ENCODE data around the gene CALML3.

Gene CALML3

GRCh38 chr10:5510281-5511072, 14.3 kb upstream of the CALML3 start:
- Histone ChIP-seq H3K9ac (ENCODE audit: low read length) (no peak overlapping the region), H3K4me3 (ENCODE audit: low read length) (no peak overlapping the region), H3K27ac (ENCODE audit: low read length) (no peak overlapping the region), H3K9me3 (ENCODE audit: control insufficient read depth, low read depth, low read length) (no peaks in the 10 kb centered on the region), H3K4me1 (ENCODE audit: control insufficient read depth, low read depth, low read length) (no peaks in the 10 kb centered on the region), H3K27me3 (ENCODE audit: control insufficient read depth, insufficient read depth, low read length) (no peaks in the 10 kb centered on the region), H3K36me3 (ENCODE audit: control insufficient read depth, low read depth, low read length) (no peaks in the 10 kb centered on the region)

- H3K27me3 ChIP-seq (ENCODE audit: control insufficient read depth, insufficient read depth, low read length): no peaks in the 10 kb centered on the region
- H3K9me3 ChIP-seq (ENCODE audit: control insufficient read depth, low read depth, low read length): no peaks in the 10 kb centered on the region
- H3K4me3 ChIP-seq (ENCODE audit: low read length): no peak overlapping the region
- no peak overlapping the region for H3K27ac ChIP-seq (ENCODE audit: low read length)
- H3K9ac ChIP-seq (ENCODE audit: low read length): no peak overlapping the region
- no peaks in the 10 kb centered on the region for H3K4me1 ChIP-seq (ENCODE audit: control insufficient read depth, low read depth, low read length)
- H3K36me3 ChIP-seq (ENCODE audit: control insufficient read depth, low read depth, low read length): no peaks in the 10 kb centered on the region
Observed at GRCh38 chr10:5511231-5511884, 13.4 kb upstream of the CALML3 start.

GRCh38 chr10:5511885-5512280, 12.9 kb upstream of the CALML3 start:
- H3K36me3 ChIP-seq (ENCODE audit: control insufficient read depth, low read depth, low read length): no peaks in the 10 kb centered on the region
- H3K4me3 ChIP-seq (ENCODE audit: low read length): no peak overlapping the region
- no peak overlapping the region for H3K9ac ChIP-seq (ENCODE audit: low read length)
- no peaks in the 10 kb centered on the region for H3K27me3 ChIP-seq (ENCODE audit: control insufficient read depth, insufficient read depth, low read length)
- no peaks in the 10 kb centered on the region for H3K9me3 ChIP-seq (ENCODE audit: control insufficient read depth, low read depth, low read length)
- H3K4me1 ChIP-seq (ENCODE audit: control insufficient read depth, low read depth, low read length): no peaks in the 10 kb centered on the region
- H3K27ac ChIP-seq (ENCODE audit: low read length): no peak overlapping the region

- H3K27ac ChIP-seq (ENCODE audit: low read length): no peak overlapping the region
- H3K4me1 ChIP-seq (ENCODE audit: control insufficient read depth, low read depth, low read length): no peaks in the 10 kb centered on the region
- H3K9ac ChIP-seq (ENCODE audit: low read length): no peak overlapping the region
- no peaks in the 10 kb centered on the region for H3K27me3 ChIP-seq (ENCODE audit: control insufficient read depth, insufficient read depth, low read length)
- no peaks in the 10 kb centered on the region for H3K9me3 ChIP-seq (ENCODE audit: control insufficient read depth, low read depth, low read length)
- no peaks in the 10 kb centered on the region for H3K36me3 ChIP-seq (ENCODE audit: control insufficient read depth, low read depth, low read length)
- H3K4me3 ChIP-seq (ENCODE audit: low read length): no peak overlapping the region
Observed at GRCh38 chr10:5512331-5512730, 12.4 kb upstream of the CALML3 start.

GRCh38 chr10:5512881-5513612, 11.7 kb upstream of the CALML3 start:
- H3K4me3 ChIP-seq (ENCODE audit: low read length): no peak overlapping the region
- H3K9me3 ChIP-seq (ENCODE audit: control insufficient read depth, low read depth, low read length): no peaks in the 10 kb centered on the region
- no peaks in the 10 kb centered on the region for H3K36me3 ChIP-seq (ENCODE audit: control insufficient read depth, low read depth, low read length)
- no peaks in the 10 kb centered on the region for H3K4me1 ChIP-seq (ENCODE audit: control insufficient read depth, low read depth, low read length)
- H3K9ac ChIP-seq (ENCODE audit: low read length): no peak overlapping the region
- H3K27ac ChIP-seq (ENCODE audit: low read length): no peak overlapping the region
- H3K27me3 ChIP-seq (ENCODE audit: control insufficient read depth, insufficient read depth, low read length): no peaks in the 10 kb centered on the region

GRCh38 chr10:5514226-5514850, 10.4 kb upstream of the CALML3 start:
- no peaks in the 10 kb centered on the region for H3K4me1 ChIP-seq (ENCODE audit: control insufficient read depth, low read depth, low read length)
- no peaks in the 10 kb centered on the region for H3K36me3 ChIP-seq (ENCODE audit: control insufficient read depth, low read depth, low read length)
- no peaks in the 10 kb centered on the region for H3K27me3 ChIP-seq (ENCODE audit: control insufficient read depth, insufficient read depth, low read length)
- no peak overlapping the region for H3K9ac ChIP-seq (ENCODE audit: low read length)
- no peaks in the 10 kb centered on the region for H3K9me3 ChIP-seq (ENCODE audit: control insufficient read depth, low read depth, low read length)
- no peak overlapping the region for H3K4me3 ChIP-seq (ENCODE audit: low read length)
- H3K27ac ChIP-seq (ENCODE audit: low read length): no peak overlapping the region

GRCh38 chr10:5515948-5516761, 8.6 kb upstream of the CALML3 start:
- H3K9ac ChIP-seq (ENCODE audit: low read length): no peak overlapping the region

GRCh38 chr10:5517546-5517945, 7.2 kb upstream of the CALML3 start:
- H3K4me3 ChIP-seq (ENCODE audit: low read length): no peak overlapping the region
- H3K36me3 ChIP-seq (ENCODE audit: control insufficient read depth, low read depth, low read length): no peaks in the 10 kb centered on the region
- H3K27me3 ChIP-seq (ENCODE audit: control insufficient read depth, insufficient read depth, low read length): no peaks in the 10 kb centered on the region
- H3K9ac ChIP-seq (ENCODE audit: low read length): no peak overlapping the region
- no peak overlapping the region for H3K27ac ChIP-seq (ENCODE audit: low read length)
- H3K9me3 ChIP-seq (ENCODE audit: control insufficient read depth, low read depth, low read length): no peaks in the 10 kb centered on the region
- no peaks in the 10 kb centered on the region for H3K4me1 ChIP-seq (ENCODE audit: control insufficient read depth, low read depth, low read length)

More at GRCh38 chr10:5515948-5516761, 8.6 kb upstream of the CALML3 start:
- Histone ChIP-seq H3K27me3 (ENCODE audit: control insufficient read depth, insufficient read depth, low read length) (no peaks in the 10 kb centered on the region), H3K4me3 (ENCODE audit: low read length) (no peak overlapping the region), H3K4me1 (ENCODE audit: control insufficient read depth, low read depth, low read length) (no peaks in the 10 kb centered on the region), H3K9me3 (ENCODE audit: control insufficient read depth, low read depth, low read length) (no peaks in the 10 kb centered on the region), H3K27ac (ENCODE audit: low read length) (no peak overlapping the region), H3K36me3 (ENCODE audit: control insufficient read depth, low read depth, low read length) (no peaks in the 10 kb centered on the region)

GRCh38 chr10:5518143-5518542, 6.6 kb upstream of the CALML3 start:
- Histone ChIP-seq H3K4me3 (ENCODE audit: low read length) (no peak overlapping the region), H3K27me3 (ENCODE audit: control insufficient read depth, insufficient read depth, low read length) (no peaks in the 10 kb centered on the region), H3K9ac (ENCODE audit: low read length) (no peak overlapping the region), H3K4me1 (ENCODE audit: control insufficient read depth, low read depth, low read length) (no peaks in the 10 kb centered on the region), H3K9me3 (ENCODE audit: control insufficient read depth, low read depth, low read length) (no peaks in the 10 kb centered on the region), H3K27ac (ENCODE audit: low read length) (no peak overlapping the region), H3K36me3 (ENCODE audit: control insufficient read depth, low read depth, low read length) (no peaks in the 10 kb centered on the region)

GRCh38 chr10:5519054-5519453, 5.7 kb upstream of the CALML3 start:
- H3K4me1 ChIP-seq (ENCODE audit: control insufficient read depth, low read depth, low read length): no peaks in the 10 kb centered on the region
- H3K4me3 ChIP-seq (ENCODE audit: low read length): no peak overlapping the region
- no peaks in the 10 kb centered on the region for H3K27me3 ChIP-seq (ENCODE audit: control insufficient read depth, insufficient read depth, low read length)
- H3K36me3 ChIP-seq (ENCODE audit: control insufficient read depth, low read depth, low read length): no peaks in the 10 kb centered on the region
- no peak overlapping the region for H3K27ac ChIP-seq (ENCODE audit: low read length)
- no peaks in the 10 kb centered on the region for H3K9me3 ChIP-seq (ENCODE audit: control insufficient read depth, low read depth, low read length)
- no peak overlapping the region for H3K9ac ChIP-seq (ENCODE audit: low read length)

All from iPS-18a (cell line).